Fibroblast of the aortic adventitia (primary cell): Measurements from ENCODE around the gene TMED8. TPM values are rescaled to one million over a fixed set of nuclear protein-coding genes. Genes with fewer than 3 reads are reported as not detected.

ENCODE experiments used
- DNase-seq: peaks from one replicate; pipeline ENCODE4 v3.0.0-alpha.2; 2010; ENCODE audit warnings: low read depth
- H3K4me3 ChIP-seq: 2 replicates; pipeline ENCODE4 v1.5.1; 2011; ENCODE audit warnings: low read depth, mild to moderate bottlenecking, control low read depth, low read length, moderate library complexity
- total RNA-seq: library from RNA; depleted of rRNA; stranded (reverse); fragments of >200 nt; gene quantifications from 2 replicates; pipeline ENCODE4 v1.2.3, GENCODE V29; 2012; ENCODE audit warnings: low replicate concordance
- TF ChIP-seq, protein P1 (sequence below): IDR thresholded peaks from 2 replicates; pipeline ENCODE4 v1.5.1; 2011; ENCODE audit warnings: mild to moderate bottlenecking, low read length, control low read depth, inconsistent platforms; ENCODE audit not compliant: insufficient read depth

TMED8 gene
- total RNA-seq, 1 donor = 14.5 TPM

DNA sequence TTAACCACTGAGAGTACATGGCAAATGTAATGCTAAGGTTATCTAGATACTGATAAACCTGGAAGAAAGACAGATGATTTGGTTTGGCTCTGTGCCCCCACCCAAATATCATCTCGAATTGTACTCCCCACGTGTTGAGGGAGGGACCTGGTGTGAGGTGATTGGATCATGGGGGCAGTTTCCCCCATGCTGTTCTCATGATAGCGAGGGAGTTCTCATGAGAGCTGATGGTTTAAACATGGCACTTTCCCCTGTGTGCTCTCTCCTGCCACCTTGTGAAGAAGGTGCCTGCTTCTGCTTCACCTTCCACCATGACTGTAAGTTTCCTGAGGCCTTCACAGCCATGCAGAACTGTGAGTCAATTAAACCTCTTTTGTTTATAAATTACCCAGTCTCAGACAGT, 32.2 kb upstream of the TMED8 start:
- H3K4me3 ChIP-seq = no peak overlapping the region
- DNase-seq = peak; percentile 9
- TF ChIP-seq, protein P1, sequence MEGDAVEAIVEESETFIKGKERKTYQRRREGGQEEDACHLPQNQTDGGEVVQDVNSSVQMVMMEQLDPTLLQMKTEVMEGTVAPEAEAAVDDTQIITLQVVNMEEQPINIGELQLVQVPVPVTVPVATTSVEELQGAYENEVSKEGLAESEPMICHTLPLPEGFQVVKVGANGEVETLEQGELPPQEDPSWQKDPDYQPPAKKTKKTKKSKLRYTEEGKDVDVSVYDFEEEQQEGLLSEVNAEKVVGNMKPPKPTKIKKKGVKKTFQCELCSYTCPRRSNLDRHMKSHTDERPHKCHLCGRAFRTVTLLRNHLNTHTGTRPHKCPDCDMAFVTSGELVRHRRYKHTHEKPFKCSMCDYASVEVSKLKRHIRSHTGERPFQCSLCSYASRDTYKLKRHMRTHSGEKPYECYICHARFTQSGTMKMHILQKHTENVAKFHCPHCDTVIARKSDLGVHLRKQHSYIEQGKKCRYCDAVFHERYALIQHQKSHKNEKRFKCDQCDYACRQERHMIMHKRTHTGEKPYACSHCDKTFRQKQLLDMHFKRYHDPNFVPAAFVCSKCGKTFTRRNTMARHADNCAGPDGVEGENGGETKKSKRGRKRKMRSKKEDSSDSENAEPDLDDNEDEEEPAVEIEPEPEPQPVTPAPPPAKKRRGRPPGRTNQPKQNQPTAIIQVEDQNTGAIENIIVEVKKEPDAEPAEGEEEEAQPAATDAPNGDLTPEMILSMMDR = peak; percentile 28

DNA sequence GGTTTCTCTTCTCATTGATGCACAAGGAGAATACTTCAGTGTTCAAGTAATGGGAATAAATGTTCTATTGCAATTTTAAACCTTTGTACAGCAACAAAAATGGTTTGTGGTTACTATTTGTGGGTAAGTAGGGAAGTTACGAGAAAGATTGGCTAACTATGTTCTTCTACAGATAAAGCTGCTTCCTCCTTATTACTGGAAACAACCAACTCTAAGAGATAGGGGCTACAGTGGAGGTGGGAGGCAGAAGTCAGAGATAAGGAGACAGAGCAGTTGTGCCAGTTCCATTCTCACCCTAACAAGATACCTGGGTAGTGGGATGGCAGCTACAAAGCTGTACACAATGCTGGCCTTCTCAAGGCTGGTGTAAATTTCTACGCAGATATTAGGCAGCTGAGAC, 30.3 kb upstream of the TMED8 start:
- no peak for DNase-seq
- H3K4me3 ChIP-seq = no peak overlapping the region

GRCh38 chr14:77406718-77407117, 29.8 kb upstream of the TMED8 start:
- TF ChIP-seq, protein P1 = no peak
- peak; percentile 50 for DNase-seq
- H3K4me3 ChIP-seq = no peak overlapping the region

More for the DNA sequence above, 30.3 kb upstream of the TMED8 start:
- TF ChIP-seq, protein P1 = no peak

DNA sequence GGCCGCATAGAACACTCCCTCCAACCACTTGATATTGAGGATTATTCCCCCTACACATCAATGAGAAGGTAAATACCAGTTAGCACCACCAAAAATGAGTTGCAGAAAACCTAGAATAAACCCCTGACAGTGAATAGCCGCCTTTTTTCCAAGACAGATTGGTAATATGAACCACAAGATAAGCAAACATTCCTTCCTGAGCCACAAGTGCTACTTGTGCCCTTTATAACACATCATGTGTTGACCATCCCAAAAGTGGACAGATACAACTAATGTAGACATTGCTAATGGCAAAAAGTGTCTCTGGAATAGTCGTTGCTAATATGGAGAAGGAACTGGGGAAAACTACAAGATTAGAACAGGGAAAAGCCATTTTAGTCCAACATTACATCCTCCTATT, 29.2 kb upstream of the TMED8 start:
- no peak overlapping the region for H3K4me3 ChIP-seq
- TF ChIP-seq, protein P1 = no peak
- DNase-seq = no peak

DNA sequence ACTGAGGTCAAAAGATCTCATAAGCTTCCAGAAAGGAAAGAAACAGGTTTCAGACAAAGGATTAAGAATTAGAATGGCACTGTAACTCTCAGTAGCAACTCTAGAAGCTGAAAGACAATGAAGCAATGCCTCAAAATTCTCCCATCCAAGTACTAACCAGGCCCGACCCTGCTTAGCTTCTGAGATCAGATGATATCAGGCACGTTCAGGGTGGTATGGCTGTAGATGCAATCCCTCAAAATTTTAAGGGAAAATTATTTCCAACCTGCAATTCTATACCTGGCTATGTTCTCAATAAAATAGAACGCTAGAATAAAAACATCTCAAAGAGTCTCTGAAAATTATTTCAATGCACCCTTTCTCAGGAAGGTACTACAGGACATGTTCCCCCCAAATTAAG, 26.9 kb upstream of the TMED8 start:
- H3K4me3 ChIP-seq = no peak overlapping the region
- no peak for DNase-seq
- TF ChIP-seq, protein P1 = no peak

DNA sequence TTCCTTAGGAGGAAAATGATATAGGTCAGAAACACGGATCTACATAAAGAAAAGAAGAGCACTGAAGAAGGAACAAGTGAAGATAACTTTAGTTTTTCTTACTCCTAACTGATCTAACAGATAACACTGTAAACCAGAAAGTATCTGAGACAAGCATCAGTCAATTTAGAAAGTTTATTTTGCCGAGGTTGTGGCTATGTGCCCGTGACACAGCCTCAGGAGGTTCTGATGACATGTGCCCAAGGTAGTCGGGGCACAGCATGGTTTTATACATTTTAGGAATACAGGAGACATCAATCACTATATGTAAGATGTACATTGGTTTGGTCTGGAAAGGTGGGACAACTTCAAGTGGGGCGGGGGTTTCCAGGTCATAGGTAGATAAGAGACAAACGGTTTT, 23.3 kb upstream of the TMED8 start:
- DNase-seq = no peak
- H3K4me3 ChIP-seq = no peak overlapping the region
- TF ChIP-seq, protein P1 = no peak

DNA sequence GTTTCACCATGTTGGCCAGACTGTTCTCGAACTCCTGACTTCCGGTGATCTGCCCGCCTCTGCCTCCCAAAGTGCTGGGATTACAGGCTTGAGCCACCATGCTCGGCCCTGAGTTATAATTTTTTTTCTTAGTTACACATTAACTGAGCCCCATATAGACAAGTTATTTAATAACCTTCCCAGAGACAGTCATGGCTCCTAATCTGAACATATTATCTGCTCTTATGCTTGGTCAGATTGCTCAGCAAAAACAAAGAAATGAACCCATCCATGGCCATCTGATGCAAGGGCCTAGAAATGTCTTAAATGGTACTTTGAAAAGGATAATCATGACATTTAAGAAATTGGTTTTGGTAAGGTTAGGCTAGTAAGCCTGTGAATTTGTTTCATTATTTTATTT, 13.3 kb upstream of the TMED8 start:
- no peak overlapping the region for H3K4me3 ChIP-seq
- TF ChIP-seq, protein P1 = no peak
- no peak for DNase-seq
